Measurements from ENCODE around the gene MINPP1.

DNA sequence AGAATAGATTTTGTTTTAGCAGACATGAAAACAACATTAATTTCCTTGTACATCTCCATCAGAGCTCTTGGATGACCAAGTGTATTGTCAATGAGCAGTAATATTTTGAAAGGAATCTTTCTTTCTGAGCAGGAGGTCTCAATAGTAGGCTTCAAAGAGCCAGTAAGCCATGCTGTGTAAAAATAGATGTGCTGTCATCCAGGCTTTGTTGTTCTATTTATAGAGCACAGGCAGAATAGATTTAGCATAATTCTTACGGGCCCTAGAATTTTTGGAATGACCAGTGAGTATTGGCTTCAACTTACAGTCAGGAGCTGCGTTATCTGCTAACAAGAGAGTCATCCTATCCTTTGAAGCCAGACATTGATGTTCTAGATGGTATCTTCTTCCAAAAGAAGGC is 19.0 kb downstream of the MINPP1 start:
- TF ChIP-seq ZNF274 (IDR thresholded peaks at IDR 0.05; ENCODE audit: low read depth, low read length), result no peak
- TF ChIP-seq, protein P1, sequence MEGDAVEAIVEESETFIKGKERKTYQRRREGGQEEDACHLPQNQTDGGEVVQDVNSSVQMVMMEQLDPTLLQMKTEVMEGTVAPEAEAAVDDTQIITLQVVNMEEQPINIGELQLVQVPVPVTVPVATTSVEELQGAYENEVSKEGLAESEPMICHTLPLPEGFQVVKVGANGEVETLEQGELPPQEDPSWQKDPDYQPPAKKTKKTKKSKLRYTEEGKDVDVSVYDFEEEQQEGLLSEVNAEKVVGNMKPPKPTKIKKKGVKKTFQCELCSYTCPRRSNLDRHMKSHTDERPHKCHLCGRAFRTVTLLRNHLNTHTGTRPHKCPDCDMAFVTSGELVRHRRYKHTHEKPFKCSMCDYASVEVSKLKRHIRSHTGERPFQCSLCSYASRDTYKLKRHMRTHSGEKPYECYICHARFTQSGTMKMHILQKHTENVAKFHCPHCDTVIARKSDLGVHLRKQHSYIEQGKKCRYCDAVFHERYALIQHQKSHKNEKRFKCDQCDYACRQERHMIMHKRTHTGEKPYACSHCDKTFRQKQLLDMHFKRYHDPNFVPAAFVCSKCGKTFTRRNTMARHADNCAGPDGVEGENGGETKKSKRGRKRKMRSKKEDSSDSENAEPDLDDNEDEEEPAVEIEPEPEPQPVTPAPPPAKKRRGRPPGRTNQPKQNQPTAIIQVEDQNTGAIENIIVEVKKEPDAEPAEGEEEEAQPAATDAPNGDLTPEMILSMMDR (IDR thresholded peaks at IDR 0.05 in 2 of 3, conservative IDR thresholded peaks at IDR 0.05 in 1 of 3; ENCODE audit: borderline replicate concordance in 1 of 3, insufficient read depth in 1 of 3, low read depth in 2 of 3, low read length in 2 of 3), result no peak
- TF ChIP-seq, protein P2, sequence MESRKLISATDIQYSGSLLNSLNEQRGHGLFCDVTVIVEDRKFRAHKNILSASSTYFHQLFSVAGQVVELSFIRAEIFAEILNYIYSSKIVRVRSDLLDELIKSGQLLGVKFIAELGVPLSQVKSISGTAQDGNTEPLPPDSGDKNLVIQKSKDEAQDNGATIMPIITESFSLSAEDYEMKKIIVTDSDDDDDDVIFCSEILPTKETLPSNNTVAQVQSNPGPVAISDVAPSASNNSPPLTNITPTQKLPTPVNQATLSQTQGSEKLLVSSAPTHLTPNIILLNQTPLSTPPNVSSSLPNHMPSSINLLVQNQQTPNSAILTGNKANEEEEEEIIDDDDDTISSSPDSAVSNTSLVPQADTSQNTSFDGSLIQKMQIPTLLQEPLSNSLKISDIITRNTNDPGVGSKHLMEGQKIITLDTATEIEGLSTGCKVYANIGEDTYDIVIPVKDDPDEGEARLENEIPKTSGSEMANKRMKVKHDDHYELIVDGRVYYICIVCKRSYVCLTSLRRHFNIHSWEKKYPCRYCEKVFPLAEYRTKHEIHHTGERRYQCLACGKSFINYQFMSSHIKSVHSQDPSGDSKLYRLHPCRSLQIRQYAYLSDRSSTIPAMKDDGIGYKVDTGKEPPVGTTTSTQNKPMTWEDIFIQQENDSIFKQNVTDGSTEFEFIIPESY (IDR thresholded peaks at IDR 0.05; ENCODE audit: extremely low read depth, insufficient replicate concordance, low read length), result no peak
- no peak for TF ChIP-seq YY1 (IDR thresholded peaks at IDR 0.05; ENCODE audit: extremely low read depth, insufficient replicate concordance, low read depth, low read length)
- TF ChIP-seq POLR2AphosphoS5 (IDR thresholded peaks at IDR 0.05; ENCODE audit: low read depth, low read length), result no peak
- no peak for TF ChIP-seq POLR2A (IDR thresholded peaks at IDR 0.05; ENCODE audit: borderline replicate concordance, extremely low read depth, insufficient read depth, insufficient read length)
- TF ChIP-seq EZH2phosphoT487 (IDR thresholded peaks at IDR 0.05; ENCODE audit: borderline replicate concordance), result no peak
- no peak for TF ChIP-seq EGR1 (IDR thresholded peaks at IDR 0.05; ENCODE audit: low read depth)
- no peak for TF ChIP-seq ZFX (IDR thresholded peaks at IDR 0.05)
- no peak for TF ChIP-seq EZH2 (IDR thresholded peaks at IDR 0.05)
